Breast epithelium (tissue), 4 donors: ENCODE data around the gene ATCAY. TPM values are rescaled to one million over a fixed set of nuclear protein-coding genes. Genes with fewer than 3 reads are reported as not detected.

Experiments
- DNase-seq, 2 donors: peaks; one replicate each; pipeline ENCODE4 v3.0.0-alpha.2; 2019; ENCODE audit warnings: low spot score in 2 of 2
- H3K27ac ChIP-seq, 2 donors: fragments of 200-600 bp; sonication (generic) in 1 of 2; one replicate each; pipeline ENCODE4 v1.5.1; 2016 to 2019; ENCODE audit warnings: mild to moderate bottlenecking in 1 of 2
- H3K27me3 ChIP-seq, 2 donors: fragments of 200-600 bp; sonication (generic) in 1 of 2; one replicate each; pipeline versions ENCODE4 v1.5.1 to v1.6.0; 2017 to 2019; ENCODE audit warnings: control low read depth in 1 of 2, mild to moderate bottlenecking in 1 of 2
- H3K36me3 ChIP-seq: fragments of 200-600 bp; one replicate; pipeline ENCODE4 v1.5.1; 2019
- H3K4me1 ChIP-seq, 2 donors: fragments of 200-600 bp; sonication (generic); one replicate each; pipeline ENCODE4 v1.5.1; 2016 to 2019; ENCODE audit warnings: control low read depth in 1 of 2
- H3K4me3 ChIP-seq, 3 donors: fragments of 200-600 bp; sonication (generic); 1 replicate in 2 of 3; 2 replicates in 1 of 3; pipeline ENCODE4 v1.5.1; 2016 to 2019; ENCODE audit warnings: mild to moderate bottlenecking in 3 of 3, moderate library complexity in 2 of 3
- H3K9me3 ChIP-seq, 2 donors: fragments of 200-600 bp; sonication (generic) in 1 of 2; one replicate each; pipeline ENCODE4 v1.5.1; 2016 to 2019; ENCODE audit warnings: control low read depth in 1 of 2
- POLR2A ChIP-seq: fragments of 450-650 bp; IDR thresholded peaks from one replicate; pipeline ENCODE4 v1.6.1; 2016; ENCODE audit warnings: antibody characterized with exemption, mild to moderate bottlenecking, moderate library complexity
- POLR2AphosphoS5 ChIP-seq, 3 donors: sonication (generic); formaldehyde crosslinking; IDR thresholded peaks; one replicate each; pipeline ENCODE4 v1.6.1; 2017; ENCODE audit warnings: antibody characterized with exemption in 3 of 3
- intact Hi-C: fragments of 100-400 bp; cut with DNase I; formaldehyde crosslinking; loops from one replicate; pipeline ENCODE4 v1.15.1; 2023; ENCODE audit warnings: low total_unique reads
- total RNA-seq, 3 donors: library from RNA; depleted of rRNA; stranded (reverse); fragments of >200 nt; gene quantifications; one replicate each; pipeline ENCODE4 v1.1.0, GENCODE V29; 2016
- TF ChIP-seq, protein P1 (sequence below), 3 donors: fragments of 450-650 bp; IDR thresholded peaks; one replicate each; pipeline ENCODE4 v1.5.1; 2016 to 2017; ENCODE audit warnings: antibody characterized with exemption in 3 of 3, mild to moderate bottlenecking in 3 of 3, moderate library complexity in 3 of 3

Gene ATCAY
- total RNA-seq, 3 donors from 2014 or later, result 0.73 TPM; not detected in 2

DNA sequence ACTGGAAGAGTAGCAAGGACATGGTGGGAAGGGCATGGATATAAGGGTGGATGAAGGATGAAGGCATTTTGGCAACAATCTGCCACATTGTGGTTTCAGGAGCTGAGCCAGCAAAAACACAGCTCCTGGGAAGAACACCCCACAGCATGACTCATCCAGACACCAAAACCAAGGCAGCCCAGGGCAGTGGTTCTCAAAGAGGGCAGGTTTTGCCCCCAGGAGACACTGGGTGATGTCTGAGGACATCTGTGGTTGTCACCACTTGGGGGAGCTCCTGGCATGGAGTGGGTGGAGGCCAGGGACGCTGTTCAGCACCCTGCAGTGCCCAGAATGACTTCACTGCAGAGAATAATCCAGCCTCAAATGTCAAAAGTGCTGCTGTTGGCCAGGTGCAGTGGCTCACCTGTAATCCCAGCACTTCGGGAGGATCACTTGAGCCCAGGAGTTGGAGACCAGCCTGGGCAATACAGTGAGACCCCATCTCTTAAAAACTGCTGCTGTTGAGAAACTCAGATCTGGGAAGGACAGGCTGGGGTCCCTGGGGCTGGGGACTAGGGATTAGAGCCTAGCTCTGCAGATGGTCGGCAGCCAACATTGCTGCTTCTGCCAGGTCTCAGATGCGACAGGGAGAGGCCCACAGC lies 27.8 kb upstream of the ATCAY start:
- intact Hi-C loops, result no loop called here
- no peaks in the 10 kb centered on the region for H3K4me1 ChIP-seq
- DNase-seq, result no peak
- TF ChIP-seq, protein P1, sequence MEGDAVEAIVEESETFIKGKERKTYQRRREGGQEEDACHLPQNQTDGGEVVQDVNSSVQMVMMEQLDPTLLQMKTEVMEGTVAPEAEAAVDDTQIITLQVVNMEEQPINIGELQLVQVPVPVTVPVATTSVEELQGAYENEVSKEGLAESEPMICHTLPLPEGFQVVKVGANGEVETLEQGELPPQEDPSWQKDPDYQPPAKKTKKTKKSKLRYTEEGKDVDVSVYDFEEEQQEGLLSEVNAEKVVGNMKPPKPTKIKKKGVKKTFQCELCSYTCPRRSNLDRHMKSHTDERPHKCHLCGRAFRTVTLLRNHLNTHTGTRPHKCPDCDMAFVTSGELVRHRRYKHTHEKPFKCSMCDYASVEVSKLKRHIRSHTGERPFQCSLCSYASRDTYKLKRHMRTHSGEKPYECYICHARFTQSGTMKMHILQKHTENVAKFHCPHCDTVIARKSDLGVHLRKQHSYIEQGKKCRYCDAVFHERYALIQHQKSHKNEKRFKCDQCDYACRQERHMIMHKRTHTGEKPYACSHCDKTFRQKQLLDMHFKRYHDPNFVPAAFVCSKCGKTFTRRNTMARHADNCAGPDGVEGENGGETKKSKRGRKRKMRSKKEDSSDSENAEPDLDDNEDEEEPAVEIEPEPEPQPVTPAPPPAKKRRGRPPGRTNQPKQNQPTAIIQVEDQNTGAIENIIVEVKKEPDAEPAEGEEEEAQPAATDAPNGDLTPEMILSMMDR (IDR thresholded peaks at IDR 0.05), result no peak
- TF ChIP-seq POLR2A (no peak), POLR2AphosphoS5 (IDR thresholded peaks at IDR 0.05) (no peak)
- H3K27me3 ChIP-seq, result no peaks in the 10 kb centered on the region
- H3K36me3 ChIP-seq, result no peaks in the 10 kb centered on the region
- no peak overlapping the region for H3K4me3 ChIP-seq
- peaks cover 16 to 28% of the 10 kb centered on the region in 2 donors for H3K9me3 ChIP-seq
- H3K27ac ChIP-seq, result no peak overlapping the region

DNA sequence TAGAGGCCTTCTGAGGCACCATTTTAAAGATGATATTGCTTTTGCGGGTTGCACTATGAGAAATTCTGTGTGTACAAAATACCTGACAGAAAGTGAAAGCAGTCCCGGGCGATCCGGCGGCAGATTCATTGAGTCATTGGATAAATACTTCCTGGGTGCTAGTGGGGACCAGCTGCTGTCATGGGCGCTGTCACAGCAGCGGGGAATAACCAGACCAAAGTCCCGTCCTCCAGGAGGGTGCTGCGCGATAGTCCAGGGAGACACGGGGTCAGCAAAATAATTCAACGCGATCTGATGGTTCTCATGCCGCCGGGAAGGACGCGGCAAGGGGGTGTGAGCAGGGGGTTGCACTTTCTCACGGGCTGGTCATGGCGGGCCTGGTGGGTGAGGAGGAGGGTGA lies 25.2 kb upstream of the ATCAY start:
- Histone ChIP-seq H3K9me3 (peaks cover 16 to 25% of the 10 kb centered on the region in 2 donors), H3K4me1 (no peaks in the 10 kb centered on the region), H3K27ac (no peak overlapping the region), H3K36me3 (no peaks in the 10 kb centered on the region), H3K4me3 (no peak overlapping the region), H3K27me3 (no peaks in the 10 kb centered on the region)
- no peak for DNase-seq
- intact Hi-C loops, result no loop called here
- TF ChIP-seq, protein P1 (IDR thresholded peaks at IDR 0.05), result no peak
- TF ChIP-seq POLR2AphosphoS5 (IDR thresholded peaks at IDR 0.05) (no peak), POLR2A (no peak)

DNA sequence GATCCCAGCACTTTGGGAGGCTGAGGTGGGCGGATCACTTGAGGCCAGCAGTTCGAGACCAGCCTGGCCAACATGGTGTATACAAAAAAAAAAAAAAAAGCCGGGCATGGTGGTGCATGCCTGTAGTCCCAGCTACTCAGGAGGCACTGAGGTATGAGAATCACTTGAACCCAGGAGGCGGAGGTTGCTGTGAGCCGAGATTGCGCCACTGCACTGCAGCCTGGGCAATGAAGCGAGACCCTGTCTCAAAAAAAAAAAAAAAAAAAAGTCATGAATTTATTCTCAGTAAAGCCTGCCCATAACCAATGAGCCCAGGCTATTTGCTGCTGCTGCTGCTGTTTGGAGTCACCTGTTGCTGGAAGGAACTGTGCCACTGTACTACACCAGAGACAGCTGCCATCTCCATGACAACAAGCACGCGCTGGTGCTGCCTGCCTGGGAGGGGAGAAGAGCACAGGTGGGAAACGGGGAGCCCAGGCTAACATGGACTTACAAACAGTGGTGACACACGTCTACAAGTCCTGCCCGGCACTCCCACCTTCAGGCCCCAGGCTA lies 23.0 kb upstream of the ATCAY start:
- Histone ChIP-seq H3K4me1 (no peaks in the 10 kb centered on the region), H3K9me3 (peaks cover 3 to 7% of the 10 kb centered on the region in 2 donors), H3K27me3 (no peaks in the 10 kb centered on the region), H3K27ac (no peak overlapping the region), H3K4me3 (no peak overlapping the region), H3K36me3 (no peaks in the 10 kb centered on the region)
- DNase-seq, result no peak
- TF ChIP-seq POLR2A (no peak), POLR2AphosphoS5 (IDR thresholded peaks at IDR 0.05) (no peak)
- TF ChIP-seq, protein P1 (IDR thresholded peaks at IDR 0.05), result no peak
- intact Hi-C loops, result no loop called here

DNA sequence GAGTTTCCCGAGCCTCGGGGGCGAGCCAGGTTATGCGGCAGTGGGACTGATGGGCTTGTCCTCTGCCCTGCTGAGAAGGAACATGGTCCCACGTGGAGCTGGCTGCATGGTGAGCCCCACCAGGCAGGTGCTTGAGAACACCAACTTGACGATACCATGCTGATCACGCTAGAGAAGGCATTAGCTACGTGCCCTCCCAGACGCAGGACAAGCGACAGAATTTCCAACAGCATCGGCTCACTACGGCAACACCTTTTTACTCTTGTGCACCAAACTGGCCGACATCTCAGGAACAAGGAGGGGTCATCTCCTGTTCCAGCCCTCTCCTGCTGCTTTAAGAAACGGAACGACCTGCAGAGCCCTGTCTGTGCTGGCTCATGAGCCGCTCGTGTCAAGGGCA lies 20.0 kb upstream of the ATCAY start:
- Histone ChIP-seq H3K9me3 (no peaks in the 10 kb centered on the region), H3K27ac (no peak overlapping the region), H3K4me1 (no peaks in the 10 kb centered on the region), H3K4me3 (no peak overlapping the region), H3K36me3 (no peaks in the 10 kb centered on the region), H3K27me3 (no peaks in the 10 kb centered on the region)
- TF ChIP-seq, protein P1 (IDR thresholded peaks at IDR 0.05), result no peak
- TF ChIP-seq POLR2A, result no peak
- no peak for TF ChIP-seq POLR2AphosphoS5 (IDR thresholded peaks at IDR 0.05)
- intact Hi-C loops, result no loop called here
- DNase-seq, result no peak

DNA sequence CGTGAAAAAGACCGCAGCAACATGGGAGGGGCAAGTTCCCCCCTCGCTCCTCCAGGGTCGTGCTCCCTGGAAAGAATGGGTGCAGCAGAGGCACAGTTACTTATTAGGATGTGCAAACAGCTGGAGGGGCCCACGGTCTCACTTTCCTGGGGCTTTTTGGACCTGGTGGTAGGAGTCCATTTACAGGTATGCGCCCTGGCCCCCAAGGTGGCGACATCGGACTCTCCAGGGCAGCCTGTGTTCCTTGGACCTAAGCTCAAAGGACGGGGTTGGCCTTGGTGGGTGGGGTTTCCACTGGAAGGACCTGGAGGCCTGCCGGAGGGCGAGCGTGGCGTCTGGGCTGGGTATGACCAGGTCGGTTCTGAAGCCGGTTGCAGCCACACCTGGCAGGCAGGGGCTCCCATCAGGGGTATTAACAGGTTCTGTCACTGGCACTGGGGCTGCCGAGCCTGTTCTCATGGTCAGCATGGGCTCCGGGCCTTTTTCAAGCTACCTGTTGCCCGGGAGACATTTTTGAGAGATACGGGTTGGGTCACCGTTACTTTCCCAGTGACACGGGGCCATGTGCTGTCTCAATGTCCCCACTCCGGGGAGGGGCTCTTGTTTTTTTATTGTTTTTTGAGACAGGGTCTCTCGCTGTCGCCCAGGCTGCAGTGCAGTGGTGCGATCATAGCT lies 17.5 kb upstream of the ATCAY start:
- Histone ChIP-seq H3K4me3 (no peak overlapping the region), H3K27me3 (peaks cover 0 to 14% of the 10 kb centered on the region in 2 donors), H3K36me3 (no peaks in the 10 kb centered on the region), H3K27ac (no peak overlapping the region), H3K9me3 (no peaks in the 10 kb centered on the region), H3K4me1 (no peaks in the 10 kb centered on the region)
- intact Hi-C loops, result no loop called here
- no peak for TF ChIP-seq POLR2AphosphoS5 (IDR thresholded peaks at IDR 0.05)
- TF ChIP-seq, protein P1 (IDR thresholded peaks at IDR 0.05), result no peak
- no peak for TF ChIP-seq POLR2A
- no peak for DNase-seq
